ENCODE measurements around the gene CCDC12. TPM values are rescaled to one million over a fixed set of nuclear protein-coding genes. Genes with fewer than 3 reads are reported as not detected.

CCDC12 gene
- total and polyA plus RNA-seq, 2 of the 13 experiments (the other 11 are each of a cell fraction or from before 2014, with no cell fraction given), result 30.1 to 49.5 TPM

DNA sequence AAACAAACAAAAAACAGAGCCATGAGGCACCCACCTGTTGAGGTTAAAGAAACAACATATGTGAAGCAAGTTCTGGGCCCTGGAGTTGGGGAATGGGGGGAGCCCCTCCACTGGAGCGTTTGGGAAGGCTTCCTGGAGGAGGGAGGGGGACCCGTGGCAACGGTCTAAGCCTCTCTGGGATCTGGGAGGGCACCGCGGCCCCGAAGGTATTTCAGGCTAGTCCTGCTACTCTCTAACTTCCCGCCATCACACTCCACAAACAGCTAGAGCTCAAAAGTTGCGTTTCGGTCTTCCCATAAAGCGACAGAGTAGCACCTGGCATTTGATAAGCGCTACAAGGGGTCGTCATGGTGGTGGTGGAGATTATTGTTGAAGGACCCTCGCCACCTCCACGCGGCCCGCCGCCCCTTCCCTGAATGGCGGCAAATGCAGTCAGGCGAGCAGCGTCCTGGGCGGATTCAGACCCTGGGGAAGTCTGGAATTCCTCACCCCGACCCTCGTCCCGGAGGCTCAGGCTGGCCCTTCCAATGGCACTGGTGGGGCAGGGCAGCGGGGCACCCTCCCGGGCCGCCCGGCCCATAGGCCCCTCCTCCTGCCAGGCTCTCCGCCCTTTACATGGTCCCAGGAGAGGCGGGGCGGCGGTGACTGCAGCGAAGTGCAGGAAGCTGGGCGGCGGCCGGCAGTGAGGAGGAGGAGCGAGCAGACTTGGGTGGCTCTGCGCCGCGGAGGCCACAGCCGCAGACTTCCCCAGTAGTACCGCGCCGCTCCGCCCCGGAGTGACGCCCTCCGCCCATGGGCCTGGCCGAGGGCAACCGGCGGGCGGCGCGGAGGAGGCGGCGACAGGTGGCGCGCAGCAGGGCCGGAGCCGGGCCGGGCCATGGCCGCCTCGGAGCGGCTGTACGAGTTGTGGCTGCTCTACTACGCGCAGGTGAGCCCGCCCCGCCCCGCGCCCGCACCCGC, 2.7 kb upstream of the CCDC12 start, which contains the start of gene NBEAL2 (continued):
- peak; percentile 48 for TF ChIP-seq ZNF18 (CRISPR knock-in tag; IDR thresholded peaks at IDR 0.05; ENCODE audit: insufficient replicate concordance)
- TF ChIP-seq WIZ (CRISPR knock-in tag; IDR thresholded peaks at IDR 0.05), result peak; percentile 80; the same call in 1 of the 2 replicates
- TF ChIP-seq BHLHE40 (IDR thresholded peaks at IDR 0.05; ENCODE audit: low read length), result no peak
- no peak for TF ChIP-seq MZF1 (CRISPR knock-in tag; IDR thresholded peaks at IDR 0.05; ENCODE audit: borderline replicate concordance)
- TF ChIP-seq EZH2 (conservative IDR thresholded peaks at IDR 0.05; ENCODE audit: low read depth, low read length), result no peak
- peak; percentile 80 for TF ChIP-seq ZFX (CRISPR knock-in tag; IDR thresholded peaks at IDR 0.05; ENCODE audit: low read depth)
- TF ChIP-seq, protein P1, sequence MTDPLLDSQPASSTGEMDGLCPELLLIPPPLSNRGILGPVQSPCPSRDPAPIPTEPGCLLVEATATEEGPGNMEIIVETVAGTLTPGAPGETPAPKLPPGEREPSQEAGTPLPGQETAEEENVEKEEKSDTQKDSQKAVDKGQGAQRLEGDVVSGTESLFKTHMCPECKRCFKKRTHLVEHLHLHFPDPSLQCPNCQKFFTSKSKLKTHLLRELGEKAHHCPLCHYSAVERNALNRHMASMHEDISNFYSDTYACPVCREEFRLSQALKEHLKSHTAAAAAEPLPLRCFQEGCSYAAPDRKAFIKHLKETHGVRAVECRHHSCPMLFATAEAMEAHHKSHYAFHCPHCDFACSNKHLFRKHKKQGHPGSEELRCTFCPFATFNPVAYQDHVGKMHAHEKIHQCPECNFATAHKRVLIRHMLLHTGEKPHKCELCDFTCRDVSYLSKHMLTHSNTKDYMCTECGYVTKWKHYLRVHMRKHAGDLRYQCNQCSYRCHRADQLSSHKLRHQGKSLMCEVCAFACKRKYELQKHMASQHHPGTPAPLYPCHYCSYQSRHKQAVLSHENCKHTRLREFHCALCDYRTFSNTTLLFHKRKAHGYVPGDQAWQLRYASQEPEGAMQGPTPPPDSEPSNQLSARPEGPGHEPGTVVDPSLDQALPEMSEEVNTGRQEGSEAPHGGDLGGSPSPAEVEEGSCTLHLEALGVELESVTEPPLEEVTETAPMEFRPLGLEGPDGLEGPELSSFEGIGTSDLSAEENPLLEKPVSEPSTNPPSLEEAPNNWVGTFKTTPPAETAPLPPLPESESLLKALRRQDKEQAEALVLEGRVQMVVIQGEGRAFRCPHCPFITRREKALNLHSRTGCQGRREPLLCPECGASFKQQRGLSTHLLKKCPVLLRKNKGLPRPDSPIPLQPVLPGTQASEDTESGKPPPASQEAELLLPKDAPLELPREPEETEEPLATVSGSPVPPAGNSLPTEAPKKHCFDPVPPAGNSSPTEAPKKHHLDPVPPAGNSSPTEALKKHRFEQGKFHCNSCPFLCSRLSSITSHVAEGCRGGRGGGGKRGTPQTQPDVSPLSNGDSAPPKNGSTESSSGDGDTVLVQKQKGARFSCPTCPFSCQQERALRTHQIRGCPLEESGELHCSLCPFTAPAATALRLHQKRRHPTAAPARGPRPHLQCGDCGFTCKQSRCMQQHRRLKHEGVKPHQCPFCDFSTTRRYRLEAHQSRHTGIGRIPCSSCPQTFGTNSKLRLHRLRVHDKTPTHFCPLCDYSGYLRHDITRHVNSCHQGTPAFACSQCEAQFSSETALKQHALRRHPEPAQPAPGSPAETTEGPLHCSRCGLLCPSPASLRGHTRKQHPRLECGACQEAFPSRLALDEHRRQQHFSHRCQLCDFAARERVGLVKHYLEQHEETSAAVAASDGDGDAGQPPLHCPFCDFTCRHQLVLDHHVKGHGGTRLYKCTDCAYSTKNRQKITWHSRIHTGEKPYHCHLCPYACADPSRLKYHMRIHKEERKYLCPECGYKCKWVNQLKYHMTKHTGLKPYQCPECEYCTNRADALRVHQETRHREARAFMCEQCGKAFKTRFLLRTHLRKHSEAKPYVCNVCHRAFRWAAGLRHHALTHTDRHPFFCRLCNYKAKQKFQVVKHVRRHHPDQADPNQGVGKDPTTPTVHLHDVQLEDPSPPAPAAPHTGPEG (CRISPR knock-in tag; IDR thresholded peaks at IDR 0.05), result no peak
- 0 out of 2 replicates have a peak, but pooled peaks have one; percentile 8 for TF ChIP-seq STAT5B (CRISPR knock-in tag; IDR thresholded peaks at IDR 0.05)
- no peak for TF ChIP-seq ZNF816 (CRISPR knock-in tag; IDR thresholded peaks at IDR 0.05; ENCODE audit: borderline replicate concordance)
- no peak for TF ChIP-seq NFYB (CRISPR knock-in tag; IDR thresholded peaks at IDR 0.05)
- TF ChIP-seq GFI1 (CRISPR knock-in tag; IDR thresholded peaks at IDR 0.05; ENCODE audit: borderline replicate concordance), result no peak
- peak; percentile 87 for TF ChIP-seq POLR2G (IDR thresholded peaks at IDR 0.05; ENCODE audit: low read depth, low read length)
- TF ChIP-seq, protein P2, sequence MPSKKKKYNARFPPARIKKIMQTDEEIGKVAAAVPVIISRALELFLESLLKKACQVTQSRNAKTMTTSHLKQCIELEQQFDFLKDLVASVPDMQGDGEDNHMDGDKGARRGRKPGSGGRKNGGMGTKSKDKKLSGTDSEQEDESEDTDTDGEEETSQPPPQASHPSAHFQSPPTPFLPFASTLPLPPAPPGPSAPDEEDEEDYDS (CRISPR knock-in tag; IDR thresholded peaks at IDR 0.05), result peak; percentile 88
- TF ChIP-seq ZNF556 (CRISPR knock-in tag; IDR thresholded peaks at IDR 0.05; ENCODE audit: borderline replicate concordance), result peak; percentile 44; the same call in 1 of the 2 replicates
- no peak for TF ChIP-seq ELF4 (CRISPR knock-in tag; IDR thresholded peaks at IDR 0.05; ENCODE audit: borderline replicate concordance)
- TF ChIP-seq, protein P3, sequence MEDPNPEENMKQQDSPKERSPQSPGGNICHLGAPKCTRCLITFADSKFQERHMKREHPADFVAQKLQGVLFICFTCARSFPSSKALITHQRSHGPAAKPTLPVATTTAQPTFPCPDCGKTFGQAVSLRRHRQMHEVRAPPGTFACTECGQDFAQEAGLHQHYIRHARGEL (CRISPR knock-in tag; IDR thresholded peaks at IDR 0.05), result no peak
- TF ChIP-seq SIN3A (IDR thresholded peaks at IDR 0.05; ENCODE audit: borderline replicate concordance, low read depth, low read length), result peak; percentile 62; the same call in 1 of the 2 replicates
- peak; percentile 55; the same call in 1 of the 2 replicates for TF ChIP-seq GZF1 (CRISPR knock-in tag; IDR thresholded peaks at IDR 0.05)
- TF ChIP-seq SALL1 (CRISPR knock-in tag; IDR thresholded peaks at IDR 0.05), result peak; percentile 65
- peak; percentile 49; the same call in 1 of the 2 replicates for TF ChIP-seq RAD21 (CRISPR knock-in tag; IDR thresholded peaks at IDR 0.05)
- no peak for TF ChIP-seq ZSCAN30 (CRISPR knock-in tag; IDR thresholded peaks at IDR 0.05)
